Measurements from ENCODE around the gene ZNF324.

ZNF324 gene

DNA sequence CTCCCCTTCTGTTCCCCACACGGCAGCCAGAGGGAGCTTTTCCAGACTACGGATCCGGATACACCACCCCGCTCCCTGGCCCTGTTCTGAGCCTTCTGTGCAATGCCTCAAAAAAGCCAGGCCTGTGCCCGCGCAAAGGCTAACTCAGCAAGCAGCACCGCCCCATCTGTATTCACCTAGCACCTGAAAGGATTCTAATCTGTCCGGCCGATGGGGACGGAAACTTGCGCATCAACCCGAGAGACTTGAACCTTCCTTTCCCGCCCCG, 52.1 kb downstream of the ZNF324 start:
- H3K27ac ChIP-seq = peak overlapping the region; percentile 89
- no peak for TF ChIP-seq ZFX (IDR thresholded peaks at IDR 0.05)
- TF ChIP-seq, protein P1, sequence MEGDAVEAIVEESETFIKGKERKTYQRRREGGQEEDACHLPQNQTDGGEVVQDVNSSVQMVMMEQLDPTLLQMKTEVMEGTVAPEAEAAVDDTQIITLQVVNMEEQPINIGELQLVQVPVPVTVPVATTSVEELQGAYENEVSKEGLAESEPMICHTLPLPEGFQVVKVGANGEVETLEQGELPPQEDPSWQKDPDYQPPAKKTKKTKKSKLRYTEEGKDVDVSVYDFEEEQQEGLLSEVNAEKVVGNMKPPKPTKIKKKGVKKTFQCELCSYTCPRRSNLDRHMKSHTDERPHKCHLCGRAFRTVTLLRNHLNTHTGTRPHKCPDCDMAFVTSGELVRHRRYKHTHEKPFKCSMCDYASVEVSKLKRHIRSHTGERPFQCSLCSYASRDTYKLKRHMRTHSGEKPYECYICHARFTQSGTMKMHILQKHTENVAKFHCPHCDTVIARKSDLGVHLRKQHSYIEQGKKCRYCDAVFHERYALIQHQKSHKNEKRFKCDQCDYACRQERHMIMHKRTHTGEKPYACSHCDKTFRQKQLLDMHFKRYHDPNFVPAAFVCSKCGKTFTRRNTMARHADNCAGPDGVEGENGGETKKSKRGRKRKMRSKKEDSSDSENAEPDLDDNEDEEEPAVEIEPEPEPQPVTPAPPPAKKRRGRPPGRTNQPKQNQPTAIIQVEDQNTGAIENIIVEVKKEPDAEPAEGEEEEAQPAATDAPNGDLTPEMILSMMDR (conservative IDR thresholded peaks at IDR 0.05) = no peak; the same call in 1 of the 2 replicates

- TF ChIP-seq, protein P1 (conservative IDR thresholded peaks at IDR 0.05) = peak; percentile 88
- TF ChIP-seq ZFX (IDR thresholded peaks at IDR 0.05) = peak; percentile 95
- H3K27ac ChIP-seq = peak within 1 kb of the TSS; percentile 89
These were observed 52.7 kb downstream of the ZNF324 start, which contains the start of gene ZBTB45 for GRCh38 chr19:58519355-58520256. Gene ZBTB45 (minus strand): TSS chr19:58519810. CDS start chr19:58517673, 2,137 bp downstream.

DNA sequence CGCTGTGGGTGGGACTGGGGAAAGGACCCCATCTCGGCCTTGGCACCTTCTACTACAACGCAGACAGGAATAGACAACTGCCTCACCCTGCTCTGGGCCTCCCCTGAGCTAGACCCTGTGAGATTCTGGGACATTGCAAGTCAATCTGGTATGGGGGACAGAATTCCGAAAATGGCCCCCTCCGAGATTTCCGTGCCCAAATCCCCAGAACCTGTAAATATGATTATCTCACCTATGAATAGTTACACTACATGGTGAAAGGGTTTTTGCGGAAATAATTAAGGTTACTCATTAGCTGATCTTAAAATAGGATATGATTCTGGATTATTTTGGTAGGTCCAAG, 53.3 kb downstream of the ZNF324 start:
- TF ChIP-seq, protein P1 (conservative IDR thresholded peaks at IDR 0.05) = no peak
- TF ChIP-seq ZFX (IDR thresholded peaks at IDR 0.05) = no peak
- peak overlapping the region; percentile 89 for H3K27ac ChIP-seq

DNA sequence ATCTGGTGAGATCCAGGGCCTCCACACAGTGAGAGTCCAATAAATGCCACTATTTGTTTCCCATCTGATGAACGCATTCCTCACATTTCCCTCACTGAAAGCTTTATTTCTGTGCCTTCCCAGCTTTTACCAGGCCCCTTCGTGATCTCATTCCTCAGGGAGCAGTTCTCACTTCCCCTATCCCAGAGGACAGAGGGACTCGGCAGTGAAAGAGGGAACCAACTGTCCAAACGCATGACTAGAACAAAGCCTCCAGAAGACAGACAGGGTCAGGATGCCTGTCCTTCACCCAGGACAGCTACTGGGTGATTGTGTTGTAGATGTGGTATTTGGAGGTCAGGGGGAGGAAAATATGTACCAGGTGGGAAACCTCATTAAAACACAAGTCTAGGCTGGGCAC, 54.8 kb downstream of the ZNF324 start:
- peak overlapping the region; percentile 89 for H3K27ac ChIP-seq
- no peak for TF ChIP-seq ZFX (IDR thresholded peaks at IDR 0.05)
- TF ChIP-seq, protein P1 (conservative IDR thresholded peaks at IDR 0.05) = no peak

DNA sequence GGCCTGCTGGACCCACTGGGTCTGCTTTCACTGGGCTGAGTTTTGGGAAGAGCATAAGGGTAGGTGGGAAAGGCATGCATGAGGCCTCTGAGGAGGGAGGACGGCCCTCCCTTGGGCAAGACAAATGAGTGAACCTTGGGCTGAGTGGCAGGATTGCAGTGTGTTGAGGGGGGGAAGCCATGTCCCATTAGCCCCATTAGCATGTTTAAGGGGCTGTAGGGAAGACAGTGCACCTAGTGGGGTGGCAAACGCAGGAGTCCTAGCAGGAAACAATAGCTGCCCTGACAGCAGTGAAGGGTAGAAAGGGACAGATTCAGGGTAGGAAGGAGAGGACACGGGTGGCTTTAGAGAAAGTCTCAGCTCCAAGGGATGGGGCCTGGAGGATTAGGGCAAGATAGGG, 55.8 kb downstream of the ZNF324 start:
- TF ChIP-seq, protein P1 (conservative IDR thresholded peaks at IDR 0.05) = no peak
- no peak for TF ChIP-seq ZFX (IDR thresholded peaks at IDR 0.05)
- no peak overlapping the region for H3K27ac ChIP-seq
